ENCODE results near the gene TP53BP1.
A peak's percentile ranks its signal among the peaks of the same experiment; 100 is the strongest.
"Not testable (repeated sequence)": the region's sequence is repeated elsewhere in the genome, so short reads cannot be mapped to it uniquely, and the experiment has no call there.

TP53BP1 gene, protein sequence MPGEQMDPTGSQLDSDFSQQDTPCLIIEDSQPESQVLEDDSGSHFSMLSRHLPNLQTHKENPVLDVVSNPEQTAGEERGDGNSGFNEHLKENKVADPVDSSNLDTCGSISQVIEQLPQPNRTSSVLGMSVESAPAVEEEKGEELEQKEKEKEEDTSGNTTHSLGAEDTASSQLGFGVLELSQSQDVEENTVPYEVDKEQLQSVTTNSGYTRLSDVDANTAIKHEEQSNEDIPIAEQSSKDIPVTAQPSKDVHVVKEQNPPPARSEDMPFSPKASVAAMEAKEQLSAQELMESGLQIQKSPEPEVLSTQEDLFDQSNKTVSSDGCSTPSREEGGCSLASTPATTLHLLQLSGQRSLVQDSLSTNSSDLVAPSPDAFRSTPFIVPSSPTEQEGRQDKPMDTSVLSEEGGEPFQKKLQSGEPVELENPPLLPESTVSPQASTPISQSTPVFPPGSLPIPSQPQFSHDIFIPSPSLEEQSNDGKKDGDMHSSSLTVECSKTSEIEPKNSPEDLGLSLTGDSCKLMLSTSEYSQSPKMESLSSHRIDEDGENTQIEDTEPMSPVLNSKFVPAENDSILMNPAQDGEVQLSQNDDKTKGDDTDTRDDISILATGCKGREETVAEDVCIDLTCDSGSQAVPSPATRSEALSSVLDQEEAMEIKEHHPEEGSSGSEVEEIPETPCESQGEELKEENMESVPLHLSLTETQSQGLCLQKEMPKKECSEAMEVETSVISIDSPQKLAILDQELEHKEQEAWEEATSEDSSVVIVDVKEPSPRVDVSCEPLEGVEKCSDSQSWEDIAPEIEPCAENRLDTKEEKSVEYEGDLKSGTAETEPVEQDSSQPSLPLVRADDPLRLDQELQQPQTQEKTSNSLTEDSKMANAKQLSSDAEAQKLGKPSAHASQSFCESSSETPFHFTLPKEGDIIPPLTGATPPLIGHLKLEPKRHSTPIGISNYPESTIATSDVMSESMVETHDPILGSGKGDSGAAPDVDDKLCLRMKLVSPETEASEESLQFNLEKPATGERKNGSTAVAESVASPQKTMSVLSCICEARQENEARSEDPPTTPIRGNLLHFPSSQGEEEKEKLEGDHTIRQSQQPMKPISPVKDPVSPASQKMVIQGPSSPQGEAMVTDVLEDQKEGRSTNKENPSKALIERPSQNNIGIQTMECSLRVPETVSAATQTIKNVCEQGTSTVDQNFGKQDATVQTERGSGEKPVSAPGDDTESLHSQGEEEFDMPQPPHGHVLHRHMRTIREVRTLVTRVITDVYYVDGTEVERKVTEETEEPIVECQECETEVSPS (N-terminal part only)

DNA sequence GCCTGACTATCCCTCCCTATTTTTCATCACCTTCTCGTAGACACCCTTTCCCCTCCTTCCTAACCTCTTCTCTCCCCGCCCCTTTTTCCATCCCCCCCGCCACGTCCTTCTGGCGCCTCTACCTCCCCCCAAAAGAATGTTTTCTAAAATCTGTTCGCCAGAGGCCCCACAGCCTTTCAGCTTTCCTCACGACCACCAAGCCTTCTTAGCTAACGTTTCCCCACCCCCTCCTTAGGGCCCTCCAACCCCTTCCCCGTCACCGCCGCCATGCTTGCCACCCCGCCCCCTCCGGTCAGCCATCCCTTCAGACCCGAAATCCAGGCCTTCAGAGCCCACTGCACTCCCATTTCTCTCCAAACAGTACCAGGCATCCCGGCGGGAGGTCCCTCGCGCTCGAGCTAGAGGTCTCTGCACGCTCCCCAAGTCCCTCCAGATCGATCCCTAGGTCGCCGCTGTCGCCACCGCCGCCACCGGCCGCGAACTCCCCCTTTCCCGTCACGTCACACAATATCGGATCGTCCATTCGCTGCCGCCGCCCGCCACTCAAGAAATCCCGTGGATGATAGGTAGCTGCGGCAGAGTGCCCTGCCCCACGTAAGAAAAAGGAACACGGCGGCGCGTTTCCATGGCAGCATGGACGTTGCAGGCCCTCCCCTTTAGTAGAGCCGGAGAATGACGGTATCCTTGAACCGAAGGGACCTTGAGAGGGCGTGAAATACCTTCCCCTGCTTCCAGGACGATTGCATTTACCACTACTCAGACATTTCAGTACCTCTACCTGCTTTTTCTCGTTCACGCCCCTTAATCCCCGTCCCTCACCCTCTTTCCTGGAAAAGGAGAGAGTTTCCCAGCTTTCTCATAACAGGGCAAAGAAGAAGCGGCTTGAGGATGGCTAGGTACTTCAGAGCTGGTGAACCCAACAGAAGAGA, at the start of gene TP53BP1:
Gene TP53BP1, minus strand, starts transcription at position 484 of the 929 bp plus-strand sequence. Its CDS starts 113 bp downstream, at position 371.
- peak; percentile 93 to 95 for DNase-seq

DNA sequence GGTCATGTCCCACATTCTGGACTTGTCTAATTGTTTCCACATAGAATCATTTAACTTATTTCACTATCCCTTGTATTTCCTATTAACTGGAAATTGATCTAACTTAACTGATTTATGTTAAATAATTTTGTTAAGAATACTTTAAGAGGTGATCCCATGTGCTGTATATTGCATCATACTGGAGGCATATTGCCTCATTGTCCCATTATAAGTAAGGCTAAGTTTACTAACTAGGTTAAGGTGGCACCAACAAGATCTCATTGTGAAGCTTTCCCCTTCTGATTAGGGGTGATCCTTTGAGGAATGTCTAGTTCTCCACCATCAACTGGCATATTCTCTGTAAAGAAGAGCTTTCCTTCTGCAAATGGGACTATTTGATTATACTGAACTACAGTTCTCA, 48.8 kb upstream of the TP53BP1 start:
- no peak for DNase-seq

DNA sequence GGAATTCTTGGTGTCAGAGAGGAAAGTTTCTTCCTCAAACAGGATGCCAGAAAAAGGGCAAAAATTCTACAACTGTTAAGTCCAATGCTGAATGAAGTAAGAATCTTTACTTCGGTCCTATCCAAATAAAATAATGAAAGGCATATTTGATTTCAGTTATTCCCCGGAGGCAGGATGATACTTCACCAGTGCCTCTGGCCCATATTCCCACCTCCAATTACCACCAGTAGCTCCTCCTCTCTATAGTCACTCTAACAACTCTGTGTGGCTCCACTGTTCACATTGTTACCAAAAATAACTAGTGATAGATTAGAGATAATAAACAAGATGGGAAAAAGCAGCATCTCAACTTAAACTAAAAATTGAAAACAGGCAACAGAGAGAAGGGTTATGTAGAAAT, 45.1 kb upstream of the TP53BP1 start:
- no peak for DNase-seq

DNA sequence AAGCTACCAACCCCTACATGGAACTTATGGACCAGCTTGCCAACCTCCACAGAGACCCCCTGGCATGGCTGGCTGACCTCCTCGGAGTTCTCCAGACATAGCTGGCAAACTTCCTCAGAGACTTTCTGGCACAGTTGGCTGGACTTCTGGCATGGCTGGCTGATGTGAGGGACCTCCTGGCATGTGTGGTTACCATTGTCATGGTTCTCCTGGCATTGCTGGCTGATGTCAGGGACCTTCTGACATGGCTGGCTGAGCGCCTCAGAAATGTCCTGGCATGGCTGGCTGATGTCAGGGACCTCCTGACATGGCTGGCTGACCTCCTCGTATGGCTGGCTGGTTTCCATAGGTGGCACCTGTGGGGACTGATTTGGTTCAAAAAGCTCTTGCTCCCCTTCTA, 41.9 kb upstream of the TP53BP1 start:
- no peak for DNase-seq

DNA sequence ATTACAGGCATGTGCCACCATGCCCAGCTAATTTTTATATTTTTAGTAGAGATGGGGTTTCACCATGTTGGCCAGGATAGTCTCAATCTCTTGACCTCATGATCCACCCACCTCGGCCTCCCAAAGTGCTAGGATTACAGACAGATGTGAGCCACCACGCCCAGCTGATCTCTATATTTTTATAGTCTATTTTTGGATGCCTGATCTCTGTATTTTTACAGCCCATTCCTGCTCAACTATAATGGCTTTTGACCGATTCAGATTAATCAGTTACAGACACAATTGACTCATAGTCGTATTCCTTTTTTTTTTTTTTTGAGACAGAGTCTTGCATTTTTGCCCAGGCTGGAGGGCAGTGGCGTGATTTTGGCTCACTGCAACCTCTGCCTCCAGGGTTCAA, 39.9 kb upstream of the TP53BP1 start:
- not testable (repeated sequence) for DNase-seq

DNA sequence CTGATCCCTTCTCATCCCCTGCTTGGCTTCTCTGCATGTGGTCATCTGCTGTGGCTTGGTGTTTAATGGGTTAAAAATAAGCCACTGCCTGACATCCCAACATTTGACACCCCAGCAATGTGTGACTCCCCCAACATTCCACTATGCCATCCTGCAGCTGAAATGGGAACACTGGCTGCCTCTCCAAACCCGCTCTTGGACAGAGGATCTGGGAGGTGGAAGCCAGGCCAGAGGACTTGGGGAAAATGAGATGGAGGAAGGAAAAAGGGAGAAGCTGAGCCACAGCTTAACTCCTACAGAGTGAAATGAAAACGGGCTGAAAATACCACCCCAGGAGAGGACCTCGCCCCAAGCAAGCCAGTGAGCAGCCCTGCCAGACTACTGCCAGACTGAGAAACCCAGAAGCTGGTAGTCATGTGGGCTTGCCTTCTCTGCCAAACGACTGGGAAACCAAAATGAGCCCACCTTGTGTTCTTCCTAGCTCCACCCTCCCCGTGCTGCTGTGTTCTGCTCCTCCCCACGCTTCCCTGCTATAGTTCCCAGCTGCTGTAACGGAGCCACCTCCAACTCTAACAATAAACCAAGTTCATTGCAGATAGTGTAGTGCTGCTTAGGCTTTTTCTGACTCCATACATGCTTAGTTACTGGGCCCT, 38.2 kb upstream of the TP53BP1 start:
- no peak for DNase-seq

DNA sequence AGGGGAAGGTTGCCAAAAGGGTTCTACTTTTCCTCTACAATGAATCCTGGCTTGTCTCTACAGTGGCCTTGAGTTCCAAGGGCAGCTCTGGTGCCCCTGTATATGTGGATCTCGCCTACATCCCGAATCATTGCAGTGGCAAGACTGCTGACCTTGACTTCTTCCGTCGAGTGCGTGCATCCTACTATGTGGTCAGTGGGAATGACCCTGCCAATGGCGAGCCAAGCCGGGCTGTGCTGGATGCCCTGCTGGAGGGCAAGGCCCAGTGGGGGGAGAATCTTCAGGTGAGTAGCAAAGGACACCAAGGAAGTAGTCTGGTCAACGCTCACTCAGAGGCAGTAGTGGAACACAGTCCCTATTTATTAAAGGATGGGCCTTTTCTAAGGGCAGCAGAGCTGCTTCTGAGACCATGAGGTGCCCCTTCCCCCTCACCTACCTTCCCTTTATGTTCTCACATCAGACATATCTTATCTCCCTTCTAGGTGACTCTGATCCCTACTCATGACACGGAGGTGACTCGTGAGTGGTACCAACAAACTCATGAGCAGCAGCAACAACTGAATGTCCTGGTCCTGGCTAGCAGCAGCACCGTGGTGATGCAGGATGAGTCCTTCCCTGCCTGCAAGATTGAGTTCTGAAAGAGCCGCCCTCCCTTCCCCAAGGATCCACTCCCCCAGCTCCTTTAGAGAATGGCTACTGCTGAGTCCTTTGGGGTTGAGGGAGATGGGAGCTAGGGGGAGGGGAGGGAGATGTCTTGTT, 36.8 kb upstream of the TP53BP1 start:
- DNase-seq, result no peak

DNA sequence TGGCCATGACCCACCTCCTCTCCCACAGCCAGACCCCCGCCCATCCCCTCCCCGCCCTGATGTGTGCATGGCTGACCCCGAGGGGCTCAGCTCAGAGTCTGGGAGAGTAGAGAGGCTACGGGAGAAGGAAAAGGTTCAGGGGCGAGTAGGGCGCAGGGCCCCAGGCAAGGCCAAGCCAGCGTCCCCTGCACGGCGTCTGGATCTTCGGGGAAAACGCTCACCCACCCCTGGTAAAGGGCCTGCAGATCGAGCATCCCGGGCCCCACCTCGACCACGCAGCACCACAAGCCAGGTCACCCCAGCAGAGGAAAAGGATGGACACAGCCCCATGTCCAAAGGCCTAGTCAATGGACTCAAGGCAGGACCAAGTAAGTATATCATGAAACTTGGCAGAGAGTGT, 36.2 kb upstream of the TP53BP1 start:
- no peak for DNase-seq

DNA sequence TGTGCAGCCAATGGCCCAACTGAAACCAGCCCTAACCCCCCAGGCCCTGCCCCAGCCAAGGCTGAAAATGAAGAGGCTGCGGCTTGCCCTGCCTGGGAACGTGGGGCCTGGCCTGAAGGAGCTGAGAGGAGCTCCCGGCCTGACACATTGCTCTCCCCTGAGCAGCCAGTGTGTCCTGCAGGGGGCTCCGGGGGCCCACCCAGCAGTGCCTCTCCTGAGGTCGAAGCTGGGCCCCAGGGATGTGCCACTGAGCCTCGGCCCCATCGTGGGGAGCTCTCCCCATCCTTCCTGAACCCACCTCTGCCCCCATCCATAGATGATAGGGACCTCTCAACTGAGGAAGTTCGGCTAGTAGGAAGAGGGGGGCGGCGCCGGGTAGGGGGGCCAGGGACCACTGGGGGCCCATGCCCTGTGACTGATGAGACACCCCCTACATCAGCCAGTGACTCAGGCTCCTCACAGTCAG, 35.6 kb upstream of the TP53BP1 start:
- no peak for DNase-seq

DNA sequence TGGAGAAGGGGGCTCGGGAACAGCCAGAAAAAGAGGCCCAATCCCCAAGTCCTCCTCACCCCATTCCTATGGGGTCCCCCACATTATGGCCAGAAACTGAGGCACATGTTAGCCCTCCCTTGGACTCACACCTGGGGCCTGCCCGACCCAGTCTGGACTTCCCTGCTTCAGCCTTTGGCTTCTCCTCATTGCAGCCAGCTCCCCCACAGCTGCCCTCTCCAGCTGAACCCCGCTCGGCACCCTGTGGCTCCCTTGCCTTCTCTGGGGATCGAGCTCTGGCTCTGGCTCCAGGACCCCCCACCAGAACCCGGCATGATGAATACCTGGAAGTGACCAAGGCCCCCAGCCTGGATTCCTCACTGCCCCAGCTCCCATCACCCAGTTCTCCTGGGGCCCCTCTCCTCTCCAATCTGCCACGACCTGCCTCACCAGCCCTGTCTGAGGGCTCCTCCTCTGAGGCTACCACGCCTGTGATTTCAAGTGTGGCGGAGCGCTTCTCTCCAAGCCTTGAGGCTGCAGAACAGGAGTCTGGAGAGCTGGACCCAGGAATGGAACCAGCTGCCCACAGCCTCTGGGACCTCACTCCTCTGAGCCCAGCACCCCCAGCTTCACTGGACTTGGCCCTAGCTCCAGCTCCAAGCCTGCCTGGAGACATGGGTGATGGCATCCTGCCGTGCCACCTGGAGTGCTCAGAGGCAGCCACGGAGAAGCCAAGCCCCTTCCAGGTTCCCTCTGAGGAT, 35.0 kb upstream of the TP53BP1 start:
- DNase-seq, result no peak

DNA sequence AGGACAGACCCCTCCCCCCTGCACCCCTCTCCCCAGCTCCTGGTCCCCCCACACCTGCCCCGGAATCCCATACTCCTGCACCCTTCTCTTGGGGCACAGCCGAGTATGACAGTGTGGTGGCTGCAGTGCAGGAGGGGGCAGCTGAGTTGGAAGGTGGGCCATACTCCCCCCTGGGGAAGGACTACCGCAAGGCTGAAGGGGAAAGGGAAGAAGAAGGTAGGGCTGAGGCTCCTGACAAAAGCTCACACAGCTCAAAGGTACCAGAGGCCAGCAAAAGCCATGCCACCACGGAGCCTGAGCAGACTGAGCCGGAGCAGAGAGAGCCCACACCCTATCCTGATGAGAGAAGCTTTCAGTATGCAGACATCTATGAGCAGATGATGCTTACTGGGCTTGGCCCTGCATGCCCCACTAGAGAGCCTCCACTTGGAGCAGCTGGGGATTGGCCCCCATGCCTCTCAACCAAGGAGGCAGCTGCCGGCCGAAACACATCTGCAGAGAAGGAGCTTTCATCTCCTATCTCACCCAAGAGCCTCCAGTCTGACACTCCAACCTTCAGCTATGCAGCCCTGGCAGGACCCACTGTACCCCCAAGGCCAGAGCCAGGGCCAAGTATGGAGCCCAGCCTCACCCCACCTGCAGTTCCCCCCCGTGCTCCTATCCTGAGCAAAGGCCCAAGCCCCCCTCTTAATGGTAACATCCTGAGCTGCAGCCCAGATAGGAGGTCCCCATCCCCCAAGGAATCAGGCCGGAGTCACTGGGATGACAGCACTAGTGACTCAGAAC, 34.3 kb upstream of the TP53BP1 start:
- peak in 1 of 2 experiments; percentile 27 for DNase-seq

DNA sequence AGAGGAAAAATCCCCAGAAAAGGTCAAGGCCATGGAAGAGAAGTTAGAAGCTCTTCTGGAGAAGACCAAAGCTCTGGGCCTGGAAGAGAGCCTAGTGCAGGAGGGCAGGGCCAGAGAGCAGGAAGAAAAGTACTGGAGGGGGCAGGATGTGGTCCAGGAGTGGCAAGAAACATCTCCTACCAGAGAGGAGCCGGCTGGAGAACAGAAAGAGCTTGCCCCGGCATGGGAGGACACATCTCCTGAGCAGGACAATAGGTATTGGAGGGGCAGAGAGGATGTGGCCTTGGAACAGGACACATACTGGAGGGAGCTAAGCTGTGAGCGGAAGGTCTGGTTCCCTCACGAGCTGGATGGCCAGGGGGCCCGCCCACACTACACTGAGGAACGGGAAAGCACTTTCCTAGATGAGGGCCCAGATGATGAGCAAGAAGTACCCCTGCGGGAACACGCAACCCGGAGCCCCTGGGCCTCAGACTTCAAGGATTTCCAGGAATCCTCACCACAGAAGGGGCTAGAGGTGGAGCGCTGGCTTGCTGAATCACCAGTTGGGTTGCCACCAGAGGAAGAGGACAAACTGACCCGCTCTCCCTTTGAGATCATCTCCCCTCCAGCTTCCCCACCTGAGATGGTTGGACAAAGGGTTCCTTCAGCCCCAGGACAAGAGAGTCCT, 33.4 kb upstream of the TP53BP1 start:
- no peak for DNase-seq

DNA sequence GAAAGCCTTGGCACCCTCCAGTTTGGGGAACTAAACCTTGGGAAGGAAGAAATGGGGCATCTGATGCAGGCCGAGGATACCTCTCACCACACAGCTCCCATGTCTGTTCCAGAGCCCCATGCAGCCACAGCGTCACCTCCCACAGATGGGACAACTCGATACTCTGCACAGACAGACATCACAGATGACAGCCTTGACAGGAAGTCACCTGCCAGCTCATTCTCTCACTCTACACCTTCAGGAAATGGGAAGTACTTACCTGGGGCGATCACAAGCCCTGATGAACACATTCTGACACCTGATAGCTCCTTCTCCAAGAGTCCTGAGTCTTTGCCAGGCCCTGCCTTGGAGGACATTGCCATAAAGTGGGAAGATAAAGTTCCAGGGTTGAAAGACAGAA, 32.2 kb upstream of the TP53BP1 start:
- DNase-seq, result no peak

DNA sequence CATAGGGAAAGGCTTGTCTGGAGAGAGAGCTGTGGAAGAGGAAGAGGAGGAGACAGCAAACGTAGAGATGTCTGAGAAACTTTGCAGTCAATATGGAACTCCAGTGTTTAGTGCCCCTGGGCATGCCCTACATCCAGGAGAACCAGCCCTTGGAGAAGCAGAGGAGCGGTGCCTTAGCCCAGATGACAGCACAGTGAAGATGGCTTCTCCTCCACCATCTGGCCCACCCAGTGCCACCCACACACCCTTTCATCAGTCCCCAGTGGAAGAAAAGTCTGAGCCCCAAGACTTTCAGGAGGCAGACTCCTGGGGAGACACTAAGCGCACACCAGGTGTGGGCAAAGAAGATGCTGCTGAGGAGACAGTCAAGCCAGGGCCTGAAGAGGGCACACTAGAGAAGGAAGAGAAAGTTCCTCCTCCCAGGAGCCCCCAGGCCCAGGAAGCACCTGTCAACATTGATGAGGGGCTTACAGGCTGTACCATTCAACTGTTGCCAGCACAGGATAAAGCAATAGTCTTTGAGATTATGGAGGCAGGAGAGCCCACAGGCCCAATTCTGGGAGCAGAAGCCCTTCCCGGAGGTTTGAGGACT, 31.4 kb upstream of the TP53BP1 start:
- DNase-seq, result no peak

DNA sequence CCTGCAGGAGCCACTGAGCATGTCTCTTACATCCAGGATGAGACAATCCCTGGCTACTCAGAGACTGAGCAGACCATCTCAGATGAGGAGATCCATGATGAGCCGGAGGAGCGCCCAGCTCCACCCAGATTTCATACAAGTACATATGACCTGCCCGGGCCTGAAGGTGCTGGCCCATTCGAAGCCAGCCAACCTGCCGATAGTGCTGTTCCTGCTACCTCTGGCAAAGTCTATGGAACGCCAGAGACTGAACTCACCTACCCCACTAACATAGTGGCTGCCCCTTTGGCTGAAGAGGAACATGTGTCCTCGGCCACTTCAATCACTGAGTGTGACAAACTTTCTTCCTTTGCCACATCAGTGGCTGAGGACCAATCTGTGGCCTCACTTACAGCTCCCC, 30.7 kb upstream of the TP53BP1 start:
- DNase-seq, result no peak

DNA sequence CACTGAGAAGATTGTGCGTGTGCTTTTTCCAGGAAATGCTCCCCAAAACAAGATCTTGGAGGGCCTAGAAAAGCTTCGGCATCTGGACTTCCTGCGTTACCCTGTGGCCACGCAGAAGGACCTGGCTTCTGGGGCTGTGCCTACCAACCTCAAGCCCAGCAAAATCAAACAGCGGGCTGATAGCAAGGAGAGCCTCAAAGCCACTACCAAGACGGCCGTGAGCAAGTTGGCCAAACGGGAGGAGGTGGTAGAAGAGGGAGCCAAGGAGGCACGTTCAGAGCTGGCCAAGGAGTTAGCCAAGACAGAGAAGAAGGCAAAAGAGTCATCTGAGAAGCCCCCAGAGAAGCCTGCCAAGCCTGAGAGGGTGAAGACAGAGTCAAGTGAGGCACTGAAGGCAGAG, 29.3 kb upstream of the TP53BP1 start:
- DNase-seq, result no peak

DNA sequence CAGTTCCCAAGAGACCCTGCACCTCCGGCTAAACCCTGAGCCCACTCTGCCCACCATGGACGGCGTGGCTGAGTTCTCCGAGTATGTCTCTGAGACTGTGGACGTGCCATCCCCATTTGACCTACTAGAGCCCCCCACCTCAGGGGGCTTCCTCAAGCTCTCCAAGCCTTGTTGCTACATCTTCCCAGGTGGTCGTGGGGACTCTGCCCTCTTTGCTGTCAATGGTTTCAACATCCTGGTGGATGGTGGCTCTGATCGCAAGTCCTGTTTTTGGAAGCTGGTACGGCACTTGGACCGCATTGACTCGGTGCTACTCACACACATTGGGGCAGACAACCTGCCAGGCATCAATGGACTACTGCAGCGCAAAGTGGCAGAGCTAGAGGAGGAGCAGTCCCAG, 28.5 kb upstream of the TP53BP1 start:
- DNase-seq, result no peak

DNA sequence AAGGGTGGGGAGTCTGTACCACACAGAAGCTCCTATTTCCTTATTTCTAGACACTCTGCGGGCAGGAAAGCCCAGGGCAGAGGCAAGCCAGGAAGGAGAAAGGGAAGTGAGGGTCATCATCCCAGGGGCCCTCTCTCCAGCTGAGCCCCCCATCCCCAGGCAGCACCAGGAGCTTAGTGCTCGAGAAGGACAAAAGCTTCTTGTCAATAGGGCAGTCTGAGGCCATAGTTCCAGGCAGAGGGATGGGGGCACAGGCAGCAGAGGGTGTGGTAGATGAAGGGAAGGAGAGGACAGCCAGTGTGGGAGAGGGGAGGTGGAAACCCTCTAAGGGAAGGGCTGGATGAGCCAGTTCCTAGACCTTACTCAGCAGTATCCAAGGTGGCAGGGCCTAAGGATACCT, 27.2 kb upstream of the TP53BP1 start:
- no peak for DNase-seq
